ENCODE results near the gene SPDYA. TPM values are rescaled to one million over a fixed set of nuclear protein-coding genes. Genes with fewer than 3 reads are reported as not detected.

Gene SPDYA
- total RNA-seq, 4 donors from 2014 or later: 3.2 to 7.3 TPM; not detected in 2

- H3K27me3 ChIP-seq: no peaks in the 10 kb centered on the region
- no peak for DNase-seq
- no peak overlapping the region for H3K27ac ChIP-seq
- no peaks in the 10 kb centered on the region for H3K36me3 ChIP-seq
- H3K4me3 ChIP-seq: no peak overlapping the region
- intact Hi-C loops (cut with DNase I; ENCODE audit: low total_unique reads): no loop called here
- H3K4me1 ChIP-seq: no peaks in the 10 kb centered on the region
- no peak for TF ChIP-seq CTCF (IDR thresholded peaks at IDR 0.05)
- no peaks in the 10 kb centered on the region for H3K9me3 ChIP-seq
Measured at GRCh38 chr2:28880193-28880592, 69.6 kb downstream of the SPDYA start.

GRCh38 chr2:28893488-28893887, 82.9 kb downstream of the SPDYA start:
- H3K27ac ChIP-seq: no peak overlapping the region
- no peak for TF ChIP-seq POLR2A (IDR thresholded peaks at IDR 0.05)
- no peak for TF ChIP-seq CTCF (IDR thresholded peaks at IDR 0.05)
- no peaks in the 10 kb centered on the region for H3K9me3 ChIP-seq
- peak in 1 of 2 donors; percentile 20 for DNase-seq
- intact Hi-C loops (cut with DNase I; ENCODE audit: low total_unique reads): loop anchor here (10.0 kb wide), 1 partner anchor 329 kb away; no protein-coding TSS in a partner anchor
- H3K4me3 ChIP-seq: no peak overlapping the region
- peaks cover 0 to 7% of the 10 kb centered on the region in 2 donors for H3K4me1 ChIP-seq
- no peaks in the 10 kb centered on the region for H3K36me3 ChIP-seq
- no peaks in the 10 kb centered on the region for H3K27me3 ChIP-seq

- Histone ChIP-seq H3K36me3 (no peaks in the 10 kb centered on the region), H3K27ac (peak within 1 kb of the TSS; percentile 74 to 86), H3K4me1 (peaks cover 0 to 7% of the 10 kb centered on the region in 2 donors), H3K4me3 (peak within 1 kb of the TSS; percentile 71 to 99), H3K27me3 (no peaks in the 10 kb centered on the region), H3K9me3 (no peaks in the 10 kb centered on the region)
- DNase-seq: peak; percentile 95 to 97
- TF ChIP-seq CTCF (IDR thresholded peaks at IDR 0.05): peak in 1 of 4 experiments; percentile 39
- TF ChIP-seq POLR2A (IDR thresholded peaks at IDR 0.05): peak in 1 of 2 donors; percentile 75
- intact Hi-C loops (cut with DNase I; ENCODE audit: low total_unique reads): loop anchor here (10.0 kb wide), 1 partner anchor 330 kb away; no protein-coding TSS in a partner anchor
Measured at GRCh38 chr2:28894470-28895188, 84.0 kb downstream of the SPDYA start, which contains the start of gene WDR43. Gene WDR43 (plus strand): TSS chr2:28894667. CDS start chr2:28894699, 32 bp downstream.

- intact Hi-C loops (cut with DNase I; ENCODE audit: low total_unique reads): loop anchor here (10.0 kb wide), 1 partner anchor 331 kb away; no protein-coding TSS in a partner anchor
- TF ChIP-seq POLR2A (IDR thresholded peaks at IDR 0.05): no peak
- TF ChIP-seq CTCF (IDR thresholded peaks at IDR 0.05): no peak
- Histone ChIP-seq H3K9me3 (no peaks in the 10 kb centered on the region), H3K36me3 (no peaks in the 10 kb centered on the region), H3K4me1 (peaks cover 0 to 7% of the 10 kb centered on the region in 2 donors), H3K27me3 (no peaks in the 10 kb centered on the region), H3K4me3 (peak overlapping the region; percentile 71 to 99), H3K27ac (peak overlapping the region; percentile 74 to 86)
- DNase-seq: peak; percentile 28 to 34
Measured at GRCh38 chr2:28895189-28895893, 84.7 kb downstream of the SPDYA start.

- Histone ChIP-seq H3K9me3 (no peaks in the 10 kb centered on the region), H3K4me1 (peaks cover 0 to 7% of the 10 kb centered on the region in 2 donors), H3K27me3 (no peaks in the 10 kb centered on the region), H3K4me3 (no peak overlapping the region), H3K27ac (no peak overlapping the region), H3K36me3 (no peaks in the 10 kb centered on the region)
- intact Hi-C loops (cut with DNase I; ENCODE audit: low total_unique reads): loop anchor here (10.0 kb wide), 1 partner anchor 332 kb away; no protein-coding TSS in a partner anchor
- no peak for TF ChIP-seq POLR2A (IDR thresholded peaks at IDR 0.05)
- TF ChIP-seq CTCF (IDR thresholded peaks at IDR 0.05): no peak
- no peak for DNase-seq
Measured at GRCh38 chr2:28896906-28897305, 86.3 kb downstream of the SPDYA start.
